Activated CD8-positive, alpha-beta memory T cell treated with anti-CD3 and anti-CD28 coated beads for 4 hours (primary cell): ENCODE measurements around the gene ST8SIA1.

Experiments
- DNase-seq, 2 donors: peaks; one replicate each; pipeline ENCODE4 v3.0.0-alpha.2; 2020; ENCODE audit warnings: low read depth in 2 of 2

ST8SIA1 gene

GRCh38 chr12:22329621-22330020 lies 4.9 kb downstream of the ST8SIA1 start:
- DNase-seq = no peak

DNA sequence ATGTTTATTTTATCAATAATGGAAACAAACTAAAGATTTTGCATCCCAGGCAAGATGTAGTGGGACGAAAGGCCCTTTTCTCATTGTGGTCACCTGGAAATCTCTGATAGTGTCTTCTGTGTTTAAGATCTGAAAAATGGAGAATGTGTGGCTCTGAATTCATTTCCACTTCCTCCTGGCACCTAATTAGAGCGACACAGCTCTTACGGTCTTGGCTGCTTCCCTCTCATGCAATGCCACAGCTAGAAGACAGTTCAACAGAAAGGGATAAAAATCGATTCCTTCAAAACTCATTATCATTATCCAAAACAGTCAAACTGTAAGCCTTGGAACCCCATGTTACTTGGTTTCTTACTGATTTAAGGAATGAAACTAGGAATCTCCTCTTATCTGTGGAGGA lies 9.3 kb downstream of the ST8SIA1 start:
- no peak for DNase-seq

DNA sequence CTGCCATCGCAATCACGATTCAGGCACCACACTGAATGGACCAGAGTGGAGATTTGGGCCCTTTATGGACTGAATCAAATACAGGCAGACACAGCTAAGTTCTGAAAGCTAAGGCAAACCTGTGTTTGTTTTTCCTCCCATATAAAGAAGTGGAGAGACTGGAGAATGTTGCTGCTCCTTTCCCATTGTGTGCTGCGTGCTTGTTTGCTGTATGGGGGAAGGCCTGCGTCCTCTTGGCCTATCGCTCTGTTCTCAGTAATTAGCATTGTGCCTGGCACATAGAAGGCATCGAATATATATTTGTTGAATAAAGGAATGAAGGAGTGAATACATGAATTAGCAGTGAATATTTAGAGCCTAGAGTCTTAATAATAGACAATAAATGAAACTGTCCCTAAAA lies 12.4 kb downstream of the ST8SIA1 start:
- DNase-seq = no peak

- no peak for DNase-seq
Measured at GRCh38 chr12:22321638-22322037, 12.9 kb downstream of the ST8SIA1 start.

- no peak for DNase-seq
Measured at GRCh38 chr12:22321018-22321605, 13.4 kb downstream of the ST8SIA1 start.

DNA sequence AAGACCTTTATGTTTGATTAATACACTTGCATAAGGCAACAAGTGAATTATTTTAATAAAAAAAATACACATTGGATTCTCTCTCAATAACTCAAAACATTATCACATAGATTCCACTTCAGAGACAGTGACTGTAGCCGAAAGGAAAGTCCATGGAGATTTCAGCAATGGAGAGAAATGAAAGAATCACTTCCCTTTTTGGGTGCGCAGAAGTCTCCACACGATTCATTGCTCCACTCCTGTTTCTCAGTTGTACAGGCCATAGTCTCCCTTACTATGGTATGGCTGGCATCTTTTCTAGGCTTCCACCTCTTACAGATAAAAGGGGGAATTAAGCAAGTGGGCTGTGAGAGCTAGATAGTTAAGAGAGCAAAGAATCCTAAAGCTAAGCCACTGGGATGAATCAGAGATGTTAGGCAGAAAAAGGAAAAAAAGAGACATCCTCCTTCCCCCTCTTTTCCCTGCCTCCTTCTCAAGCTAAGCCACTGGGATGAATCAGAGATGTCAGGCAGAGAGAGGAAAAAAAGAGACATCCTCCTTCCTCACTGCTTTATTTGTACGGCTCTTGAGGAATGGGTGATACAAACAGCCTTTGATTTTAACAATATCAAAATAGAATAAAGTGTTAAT lies 16.3 kb downstream of the ST8SIA1 start:
- DNase-seq = no peak

- DNase-seq = no peak
Measured at GRCh38 chr12:22313963-22314330, 20.6 kb downstream of the ST8SIA1 start.

GRCh38 chr12:22313286-22313962 lies 21.1 kb downstream of the ST8SIA1 start:
- no peak for DNase-seq

DNA sequence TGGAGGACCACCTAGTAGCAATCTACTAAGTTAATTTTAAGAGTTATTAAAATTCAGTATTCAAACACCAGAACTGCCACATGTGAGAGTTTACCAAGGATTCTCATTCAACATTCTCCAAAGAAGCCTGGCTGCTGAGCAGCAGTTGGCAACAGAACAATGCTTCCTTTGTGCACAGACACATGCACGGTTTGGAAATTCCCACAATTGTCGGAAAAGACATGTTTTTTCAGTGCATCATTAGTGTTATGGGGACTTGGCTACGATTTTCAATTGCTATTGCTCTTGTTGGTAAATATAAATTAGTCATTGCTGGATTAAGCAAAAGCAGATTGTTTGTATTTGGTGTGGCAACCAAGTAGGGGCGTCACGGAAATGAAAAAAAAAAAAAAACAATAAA lies 22.2 kb downstream of the ST8SIA1 start:
- DNase-seq = no peak

DNA sequence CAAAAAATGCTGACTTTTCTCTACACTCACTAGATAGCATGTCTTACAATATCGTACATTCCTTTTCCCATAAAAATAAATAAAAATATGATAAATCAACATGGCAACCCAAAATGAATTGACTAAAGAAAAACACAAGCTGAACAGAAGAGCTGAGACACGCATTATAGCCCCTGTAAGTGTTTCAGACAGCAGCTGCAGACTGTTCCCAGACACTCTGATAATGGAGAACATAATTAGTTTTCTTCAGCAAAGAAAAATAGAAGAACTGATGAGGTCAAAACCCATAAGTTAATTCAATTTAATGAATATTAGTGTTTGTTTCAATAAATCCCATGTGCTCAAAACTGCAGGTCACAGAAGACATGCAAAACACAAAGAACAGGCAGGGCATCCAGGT lies 23.8 kb downstream of the ST8SIA1 start:
- DNase-seq = no peak

DNA sequence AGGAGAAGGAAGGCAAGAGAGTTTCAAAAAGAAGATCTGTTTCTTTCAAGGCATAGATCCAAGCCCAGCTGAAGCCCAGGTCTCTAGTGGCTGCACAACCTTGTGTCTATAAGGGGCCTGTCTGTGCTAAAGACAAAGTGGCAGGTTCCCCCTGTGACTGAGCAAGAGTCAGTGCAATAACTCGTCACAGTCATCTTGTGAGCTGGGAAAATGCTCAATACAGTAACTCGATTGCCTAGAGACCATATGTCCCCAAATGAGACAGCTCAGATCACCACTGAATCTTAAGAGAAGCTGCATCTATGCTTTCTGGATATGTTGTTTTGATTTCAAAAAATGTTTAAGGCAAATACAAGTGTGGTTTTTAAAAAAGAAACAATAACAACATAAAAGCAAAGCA lies 24.2 kb downstream of the ST8SIA1 start:
- DNase-seq = no peak

DNA sequence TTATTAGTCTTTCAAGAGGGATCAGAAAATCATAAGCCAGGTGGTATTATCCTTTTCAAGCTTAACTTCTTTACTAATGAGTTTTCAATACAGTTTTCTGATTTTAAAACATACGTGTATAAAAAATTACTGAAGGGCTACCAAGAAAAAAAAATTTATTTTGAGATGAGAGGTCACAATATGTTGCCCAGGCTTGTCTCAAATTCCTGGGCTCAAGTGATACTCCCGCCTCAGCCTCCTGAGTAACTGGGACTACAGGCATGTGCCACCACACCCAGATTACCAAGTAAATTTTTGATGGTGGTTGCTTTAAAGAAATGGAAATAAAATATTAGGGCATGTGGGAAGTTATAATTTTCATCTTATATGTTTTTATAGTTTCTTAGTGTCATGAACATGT lies 26.7 kb downstream of the ST8SIA1 start:
- DNase-seq = no peak

- DNase-seq = no peak
Measured at GRCh38 chr12:22306311-22306710, 28.2 kb downstream of the ST8SIA1 start.

DNA sequence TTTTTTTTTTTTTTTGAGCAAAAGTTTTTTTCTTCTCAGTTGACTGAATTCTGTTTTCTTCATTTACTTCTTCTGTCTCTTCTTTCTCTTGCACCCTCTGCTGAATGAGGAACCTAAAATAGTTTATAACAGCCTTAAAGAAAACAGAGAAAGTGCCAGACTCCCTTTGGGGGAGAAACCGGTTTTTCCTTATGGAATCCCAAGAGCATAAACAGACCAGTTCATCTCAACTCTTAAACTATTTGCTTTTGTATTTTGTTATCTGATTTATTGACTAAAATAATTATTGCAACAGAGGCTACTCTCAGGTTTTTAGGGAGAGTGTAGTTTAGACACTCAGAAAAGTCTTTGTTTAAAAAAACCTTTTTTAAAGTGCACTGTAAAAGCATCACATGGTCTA lies 30.2 kb downstream of the ST8SIA1 start:
- no peak for DNase-seq

GRCh38 chr12:22299294-22299912 lies 35.1 kb downstream of the ST8SIA1 start:
- DNase-seq = no peak

DNA sequence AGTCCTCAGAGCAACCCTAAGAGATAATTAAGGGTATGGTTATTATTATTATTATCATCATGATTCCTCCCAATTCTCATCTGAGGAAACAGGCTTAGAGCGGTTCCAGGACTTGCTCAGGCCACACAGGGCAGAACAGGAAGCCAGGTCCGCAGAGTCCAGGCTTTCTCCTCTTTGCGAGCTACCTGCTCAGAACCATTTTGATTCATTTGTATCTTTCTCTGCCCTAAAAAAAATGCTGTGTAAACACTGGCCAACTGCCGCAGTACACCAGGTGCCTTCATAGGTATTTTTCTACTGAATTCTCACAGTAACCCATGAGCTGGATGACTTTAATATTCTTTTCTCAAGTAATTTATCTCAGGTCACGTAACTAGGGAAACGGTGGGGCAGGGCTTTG lies 45.3 kb downstream of the ST8SIA1 start:
- DNase-seq = no peak

DNA sequence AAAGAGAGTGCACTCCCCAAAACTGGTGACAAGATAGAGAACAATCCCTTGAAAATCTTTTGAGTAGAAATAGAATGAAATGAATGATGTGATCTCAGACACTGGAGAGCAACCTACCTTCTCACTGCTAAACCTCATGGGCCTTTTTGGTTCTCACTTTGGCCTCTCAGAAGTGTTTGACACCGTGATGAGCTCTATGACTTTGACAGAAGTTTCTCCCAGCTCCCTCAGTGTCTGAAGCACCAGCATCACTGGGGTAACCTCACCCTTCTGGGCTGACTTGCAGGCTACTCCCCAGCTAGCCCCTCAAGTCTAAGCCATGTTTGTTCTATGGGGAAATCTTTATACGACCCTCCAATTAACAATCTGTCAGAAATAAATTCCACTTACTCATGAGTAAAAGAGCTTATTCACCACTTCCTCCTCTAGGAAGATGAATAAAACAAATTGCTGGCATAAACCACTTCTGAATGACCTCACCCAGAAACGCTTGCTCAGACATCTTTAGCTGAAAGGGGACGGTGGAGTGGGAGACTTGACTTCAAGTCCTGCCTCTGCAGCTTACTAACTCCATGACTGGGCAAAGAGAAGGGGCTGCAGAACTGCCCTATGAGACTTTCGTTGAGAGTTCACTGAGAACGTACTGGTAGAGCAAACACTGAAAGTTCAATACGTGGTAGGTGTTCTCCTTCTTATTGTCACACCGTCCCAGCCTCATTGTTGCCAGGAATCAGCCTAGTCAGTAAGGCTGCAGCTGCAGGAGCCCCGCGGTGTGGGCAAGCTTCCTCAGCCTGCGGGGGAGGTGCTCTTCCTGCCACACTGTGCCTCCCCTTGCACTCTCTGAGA lies 46.5 kb downstream of the ST8SIA1 start:
- DNase-seq = no peak

GRCh38 chr12:22287101-22287500 lies 47.4 kb downstream of the ST8SIA1 start:
- no peak for DNase-seq

GRCh38 chr12:22286569-22286968 lies 47.9 kb downstream of the ST8SIA1 start:
- no peak for DNase-seq

DNA sequence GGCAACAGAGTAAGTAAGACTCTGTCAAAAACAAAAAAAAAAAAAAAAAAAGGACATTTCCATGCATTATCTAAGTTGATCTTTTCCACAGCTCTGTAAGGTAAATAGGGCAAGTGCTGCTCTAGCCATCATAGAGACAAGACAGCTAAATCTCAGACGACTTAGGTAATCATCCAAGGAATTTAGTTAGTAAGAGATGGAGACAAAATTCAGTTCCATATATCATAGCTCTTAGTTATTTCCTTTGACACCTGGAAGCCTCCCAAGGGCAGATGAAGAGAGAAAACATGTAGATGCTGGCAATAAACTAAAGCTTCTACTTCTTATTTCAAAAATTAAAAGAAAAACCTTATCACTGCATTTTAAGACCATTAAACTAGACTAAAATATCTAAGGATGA lies 48.7 kb downstream of the ST8SIA1 start:
- no peak for DNase-seq

DNA sequence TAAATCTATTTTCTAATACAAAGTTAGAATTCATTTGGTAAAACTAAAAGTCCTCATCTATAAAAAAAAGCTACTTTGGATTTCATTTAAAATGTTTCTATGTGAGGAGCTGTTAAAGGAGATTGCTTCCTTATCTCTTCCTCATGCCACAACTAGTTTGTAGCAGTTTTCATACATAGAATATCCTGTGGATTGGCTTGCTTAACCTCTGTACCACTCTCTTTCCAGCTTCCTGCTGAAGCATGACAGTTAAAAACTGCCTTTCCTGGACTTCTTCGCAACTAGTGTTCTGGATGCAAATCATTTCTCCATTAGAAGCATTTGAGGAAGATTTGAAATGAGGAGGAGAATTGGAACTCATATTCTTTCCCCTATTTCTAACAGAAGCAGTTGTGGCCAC lies 49.6 kb downstream of the ST8SIA1 start:
- no peak for DNase-seq

DNA sequence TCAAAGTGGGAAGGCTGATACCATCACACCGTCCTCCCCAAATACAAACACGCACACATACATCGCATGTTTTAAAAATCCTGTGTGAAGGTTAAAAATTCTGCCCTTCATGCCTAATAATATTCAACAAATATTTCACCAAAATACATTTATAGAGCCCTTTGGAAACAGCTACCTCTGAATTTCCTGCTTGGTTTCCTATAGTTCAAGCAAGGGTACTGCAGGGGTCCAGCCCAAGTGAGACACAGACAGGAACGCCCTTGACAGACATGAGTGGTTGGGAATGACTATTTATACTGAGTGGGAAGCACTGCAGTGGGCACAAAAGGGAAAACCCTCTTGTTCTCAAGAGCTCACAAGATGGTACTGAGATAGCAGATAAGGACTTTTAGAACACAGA lies 51.0 kb downstream of the ST8SIA1 start:
- DNase-seq = no peak
